ENCODE data around the gene SLC12A3. TPM values are rescaled to one million over a fixed set of nuclear protein-coding genes. Genes with fewer than 3 reads are reported as not detected.
A peak's percentile ranks its signal among the peaks of the same experiment; 100 is the strongest.

SLC12A3 gene
- total and polyA plus RNA-seq, 2 experiments from 2014 or later: not detected

- no peaks in the 10 kb centered on the region for H3K9me2 ChIP-seq (replicated peaks; ENCODE audit: insufficient read depth)
- no peaks in the 10 kb centered on the region for H3K27me3 ChIP-seq
- DNase-seq (ENCODE audit: low spot score): no peak
- no peak for TF ChIP-seq CTCF (IDR thresholded peaks at IDR 0.05; ENCODE audit: poor library complexity)
- no peak for TF ChIP-seq EZH2phosphoT487 (IDR thresholded peaks at IDR 0.05; ENCODE audit: low read depth, severe bottlenecking, unreplicated experiment)
- TF ChIP-seq EZH2 (IDR thresholded peaks at IDR 0.05; ENCODE audit: borderline replicate concordance): no peak
- peaks cover 21% of the 10 kb centered on the region for H3K4me1 ChIP-seq (ENCODE audit: insufficient read depth)
- H3K36me3 ChIP-seq (replicated peaks; ENCODE audit: insufficient read depth, low read depth): no peaks in the 10 kb centered on the region
- 94% methylated on average over 4 of the region's 4 CpGs for WGBS (ENCODE audit: low lambda C conversion rate, missing lambda C conversion rate)
- no peak overlapping the region for H3K4me3 ChIP-seq
- peaks cover 26% of the 10 kb centered on the region for H3K79me2 ChIP-seq
- H3K4me2 ChIP-seq: no peak overlapping the region
- peaks cover 19% of the 10 kb centered on the region for H4K20me1 ChIP-seq (ENCODE audit: insufficient read depth, poor library complexity, severe bottlenecking)
- H3K9me3 ChIP-seq (ENCODE audit: low read depth): no peaks in the 10 kb centered on the region
- H2AFZ ChIP-seq: no peak overlapping the region
- no peak overlapping the region for H3K27ac ChIP-seq
Observed at GRCh38 chr16:56929639-56930038, 64.6 kb downstream of the SLC12A3 start.

- Histone ChIP-seq H3K27ac (peak overlapping the region; percentile 94), H3K79me2 (peaks cover 37% of the 10 kb centered on the region), H3K4me2 (peak overlapping the region; percentile 80), H3K27me3 (no peaks in the 10 kb centered on the region), H2AFZ (peak overlapping the region; percentile 65), H3K9me3 (ENCODE audit: low read depth) (no peaks in the 10 kb centered on the region), H3K4me1 (ENCODE audit: insufficient read depth) (peaks cover 21% of the 10 kb centered on the region), H4K20me1 (ENCODE audit: insufficient read depth, poor library complexity, severe bottlenecking) (peaks cover 29% of the 10 kb centered on the region), H3K36me3 (replicated peaks; ENCODE audit: insufficient read depth, low read depth) (no peaks in the 10 kb centered on the region), H3K4me3 (no peak overlapping the region), H3K9me2 (replicated peaks; ENCODE audit: insufficient read depth) (no peaks in the 10 kb centered on the region)
- 75% methylated on average over 15 of the region's 15 CpGs for WGBS (ENCODE audit: low lambda C conversion rate, missing lambda C conversion rate)
- no peak for DNase-seq (ENCODE audit: low spot score)
- TF ChIP-seq EZH2phosphoT487 (IDR thresholded peaks at IDR 0.05; ENCODE audit: low read depth, severe bottlenecking, unreplicated experiment): no peak
- no peak for TF ChIP-seq EZH2 (IDR thresholded peaks at IDR 0.05; ENCODE audit: borderline replicate concordance)
- TF ChIP-seq CTCF (IDR thresholded peaks at IDR 0.05; ENCODE audit: poor library complexity): no peak
Observed at GRCh38 chr16:56930486-56931270, 65.7 kb downstream of the SLC12A3 start.

GRCh38 chr16:56931271-56931891 is 66.4 kb downstream of the SLC12A3 start:
- Histone ChIP-seq H3K4me3 (no peak overlapping the region), H3K9me2 (replicated peaks; ENCODE audit: insufficient read depth) (no peaks in the 10 kb centered on the region), H3K27ac (peak overlapping the region; percentile 94), H3K36me3 (replicated peaks; ENCODE audit: insufficient read depth, low read depth) (no peaks in the 10 kb centered on the region), H3K27me3 (no peaks in the 10 kb centered on the region), H3K79me2 (peaks cover 44% of the 10 kb centered on the region), H4K20me1 (ENCODE audit: insufficient read depth, poor library complexity, severe bottlenecking) (peaks cover 36% of the 10 kb centered on the region), H3K4me2 (peak overlapping the region; percentile 80), H2AFZ (peak overlapping the region; percentile 65), H3K9me3 (ENCODE audit: low read depth) (no peaks in the 10 kb centered on the region), H3K4me1 (ENCODE audit: insufficient read depth) (peaks cover 21% of the 10 kb centered on the region)
- 38% methylated on average over 24 of the region's 25 CpGs for whole genome bisulfite sequencing (ENCODE audit: low lambda C conversion rate, missing lambda C conversion rate)
- no peak for TF ChIP-seq CTCF (IDR thresholded peaks at IDR 0.05; ENCODE audit: poor library complexity)
- no peak for TF ChIP-seq EZH2phosphoT487 (IDR thresholded peaks at IDR 0.05; ENCODE audit: low read depth, severe bottlenecking, unreplicated experiment)
- DNase-seq (ENCODE audit: low spot score): peak; percentile 28

Data from hepatocyte (in vitro differentiated cells).